GM12865 (cell line): ENCODE results near the gene PCNX3.
A peak's percentile ranks its signal among the peaks of the same experiment; 100 is the strongest.

Experiments used
- DNase-seq: peaks from one replicate; pipeline ENCODE4 v3.0.0; 2010; ENCODE audit warnings: low read depth
- H3K4me3 ChIP-seq: 2 replicates; pipeline ENCODE4 v1.5.1; 2011; ENCODE audit warnings: mild to moderate bottlenecking, low read depth, low read length, control low read depth
- CTCF ChIP-seq: IDR thresholded peaks from 2 replicates; pipeline ENCODE4 v1.5.1; 2011; ENCODE audit warnings: low read length, control low read depth, low read depth, inconsistent platforms; ENCODE audit not compliant: insufficient read depth; ENCODE audit errors: missing control alignments

Gene PCNX3

GRCh38 chr11:65653229-65654225, 38.0 kb downstream of the PCNX3 start:
- no peak for TF ChIP-seq CTCF
- DNase-seq = no peak
- peak overlapping the region; percentile 60 for H3K4me3 ChIP-seq

- no peak for DNase-seq
- no peak overlapping the region for H3K4me3 ChIP-seq
- TF ChIP-seq CTCF = no peak
Observed at GRCh38 chr11:65654375-65655349, 39.1 kb downstream of the PCNX3 start.

GRCh38 chr11:65655570-65656332, 40.2 kb downstream of the PCNX3 start:
- no peak for DNase-seq
- no peak for TF ChIP-seq CTCF
- no peak overlapping the region for H3K4me3 ChIP-seq

- no peak for TF ChIP-seq CTCF
- DNase-seq = no peak
Observed at GRCh38 chr11:65657426-65657825, 41.9 kb downstream of the PCNX3 start.

GRCh38 chr11:65658174-65659021, 42.8 kb downstream of the PCNX3 start:
- TF ChIP-seq CTCF = no peak
- no peak overlapping the region for H3K4me3 ChIP-seq
- DNase-seq = no peak

More at GRCh38 chr11:65657426-65657825, 41.9 kb downstream of the PCNX3 start:
- H3K4me3 ChIP-seq = no peak overlapping the region
